Aorta (tissue), 5 donors: Measurements from ENCODE around the gene LRRC63. TPM values are rescaled to one million over a fixed set of nuclear protein-coding genes. Genes with fewer than 3 reads are reported as not detected.

ENCODE experiments used
- ATAC-seq: fragments of 200-7000 bp; cut with Tn5 transposase; one replicate; pipeline ENCODE4 v1.9.1; 2022; ENCODE audit warnings: moderate library complexity; ENCODE audit not compliant: low FRiP score
- DNase-seq, 2 donors: peaks; one replicate each; pipeline ENCODE4 v3.0.0-alpha.2; 2020
- H3K27ac ChIP-seq, 2 donors: one replicate each; pipeline ENCODE4 v1.5.1; 2013; ENCODE audit warnings: low read length in 2 of 2, mild to moderate bottlenecking in 2 of 2, moderate library complexity in 2 of 2, control low read depth in 1 of 2, inconsistent platforms in 1 of 2, low read depth in 1 of 2
- H3K27me3 ChIP-seq, 2 donors: one replicate each; pipeline ENCODE4 v1.6.1; 2013; ENCODE audit warnings: control low read depth in 1 of 2, low read length in 1 of 2, mild to moderate bottlenecking in 1 of 2, moderate library complexity in 1 of 2; ENCODE audit not compliant: insufficient read depth in 2 of 2, control insufficient read depth in 1 of 2
- H3K36me3 ChIP-seq, 2 donors: one replicate each; pipeline ENCODE4 v1.6.1; 2013; ENCODE audit warnings: control low read depth in 1 of 2, low read length in 1 of 2, mild to moderate bottlenecking in 1 of 2; ENCODE audit not compliant: insufficient read depth in 2 of 2, control insufficient read depth in 1 of 2
- H3K4me1 ChIP-seq, 2 donors: one replicate each; pipeline ENCODE4 v1.6.1; 2013; ENCODE audit warnings: low read length in 2 of 2, control low read depth in 1 of 2, mild to moderate bottlenecking in 1 of 2, moderate library complexity in 1 of 2; ENCODE audit not compliant: insufficient read depth in 2 of 2, control insufficient read depth in 1 of 2
- H3K4me3 ChIP-seq, 2 donors: one replicate each; pipeline ENCODE4 v1.5.1; 2013; ENCODE audit warnings: low read length in 2 of 2, control low read depth in 1 of 2, mild to moderate bottlenecking in 1 of 2
- H3K9me3 ChIP-seq: one replicate; pipeline ENCODE4 v1.6.1; 2013; ENCODE audit warnings: mild to moderate bottlenecking, low read length; ENCODE audit not compliant: control insufficient read depth
- WGBS, 2 donors: extraction: QIAGEN DNeasy Blood & Tissue Kit; methylation state at CpG; one replicate each; pipeline ENCODE4 v1.1.7; 2013; 5-methylcytosine and 5-hydroxymethylcytosine counted together
- intact Hi-C, 2 donors: fragments of 100-400 bp; cut with DNase I; formaldehyde crosslinking; loops; one replicate each; pipeline versions ENCODE4 v1.14.2 to v1.15.0; 2022
- polyA plus RNA-seq, 2 donors: library from polyadenylated mRNA; stranded (reverse); fragments of 200-250 nt; gene quantifications; one replicate each; pipeline ENCODE4 v1.2.3, GENCODE V29; 2013
- total RNA-seq, 2 donors: library from RNA; stranded (reverse); fragmentation: NEBNext Ultra II Directional; extraction: Animal tissue kit (Norgen Biotek cat#: 25700); gene quantifications; one replicate each; pipeline ENCODE4 v1.2.1, GENCODE V29; 2021
- donor health status: healthy with polysubstance abuse.
- donor health status: Bipolar disorder and iron deficiency.
- donor health status: DM: no; HTN: no; CAD: no.
- donor health status: DM: no; HTN: no; CAD: no.
- donor health status: DM: yes; HTN: yes; CAD: no.

LRRC63 gene
- total and polyA plus RNA-seq, 4 donors: 0.15 to 0.99 TPM; not detected in 2

- Histone ChIP-seq H3K27me3 (peaks cover 0 to 2% of the 10 kb centered on the region in 2 donors), H3K27ac (no peak overlapping the region), H3K4me3 (no peak overlapping the region), H3K9me3 (peaks cover 4% of the 10 kb centered on the region), H3K36me3 (no peaks in the 10 kb centered on the region), H3K4me1 (no peaks in the 10 kb centered on the region)
- ATAC-seq (no peak), DNase-seq (no peak)
- WGBS, 2 donors: 65 to 72% methylated on average over 3 of the region's 3 CpGs
- intact Hi-C loops: no loop called here
Measured at GRCh38 chr13:46304546-46304945, 92.8 kb downstream of the LRRC63 start.

- Histone ChIP-seq H3K36me3 (no peaks in the 10 kb centered on the region), H3K4me3 (no peak overlapping the region), H3K27me3 (peaks cover 0 to 2% of the 10 kb centered on the region in 2 donors), H3K27ac (no peak overlapping the region), H3K4me1 (no peaks in the 10 kb centered on the region), H3K9me3 (peaks cover 1% of the 10 kb centered on the region)
- WGBS, 2 donors: 77 to 86% methylated on average over 1 of the region's 1 CpG
- DNase-seq (no peak), ATAC-seq (no peak)
- intact Hi-C loops: no loop called here
Measured at GRCh38 chr13:46307554-46307953, 95.8 kb downstream of the LRRC63 start.

GRCh38 chr13:46310066-46310465 is 98.3 kb downstream of the LRRC63 start:
- no peaks in the 10 kb centered on the region for H3K4me1 ChIP-seq
- no peak for DNase-seq
- intact Hi-C loops: no loop called here
- WGBS, 2 donors: 78 to 86% methylated on average over 1 of the region's 1 CpG
- H3K27me3 ChIP-seq: peaks cover 0 to 2% of the 10 kb centered on the region in 2 donors
- ATAC-seq: no peak
- no peak overlapping the region for H3K27ac ChIP-seq
- no peak overlapping the region for H3K4me3 ChIP-seq
- H3K36me3 ChIP-seq: no peaks in the 10 kb centered on the region
- peaks cover 1% of the 10 kb centered on the region for H3K9me3 ChIP-seq

GRCh38 chr13:46311217-46311616 is 99.5 kb downstream of the LRRC63 start:
- 82 to 87% methylated on average over 2 of the region's 2 CpGs for WGBS, 2 donors

GRCh38 chr13:46313024-46313423 is 101.3 kb downstream of the LRRC63 start:
- peaks cover 1% of the 10 kb centered on the region for H3K9me3 ChIP-seq
- DNase-seq: no peak
- WGBS, 2 donors: 75 to 79% methylated on average over 1 of the region's 1 CpG
- no peak overlapping the region for H3K4me3 ChIP-seq
- H3K36me3 ChIP-seq: no peaks in the 10 kb centered on the region
- intact Hi-C loops: no loop called here
- ATAC-seq: no peak
- no peaks in the 10 kb centered on the region for H3K4me1 ChIP-seq
- no peaks in the 10 kb centered on the region for H3K27me3 ChIP-seq
- H3K27ac ChIP-seq: no peak overlapping the region

More at GRCh38 chr13:46311217-46311616, 99.5 kb downstream of the LRRC63 start:
- DNase-seq (no peak), ATAC-seq (no peak)
- Histone ChIP-seq H3K9me3 (peaks cover 1% of the 10 kb centered on the region), H3K27me3 (peaks cover 0 to 2% of the 10 kb centered on the region in 2 donors), H3K36me3 (no peaks in the 10 kb centered on the region), H3K27ac (no peak overlapping the region), H3K4me3 (no peak overlapping the region), H3K4me1 (no peaks in the 10 kb centered on the region)
- intact Hi-C loops: no loop called here

GRCh38 chr13:46313432-46314257 is 101.9 kb downstream of the LRRC63 start:
- Histone ChIP-seq H3K27me3 (no peaks in the 10 kb centered on the region), H3K9me3 (peaks cover 1% of the 10 kb centered on the region), H3K4me3 (no peak overlapping the region), H3K36me3 (no peaks in the 10 kb centered on the region), H3K4me1 (no peaks in the 10 kb centered on the region), H3K27ac (no peak overlapping the region)
- intact Hi-C loops: no loop called here
- ATAC-seq (no peak), DNase-seq (no peak)
- 88 to 90% methylated on average over 6 of the region's 6 CpGs for WGBS, 2 donors

- Histone ChIP-seq H3K4me3 (no peak overlapping the region), H3K36me3 (no peaks in the 10 kb centered on the region), H3K27me3 (no peaks in the 10 kb centered on the region), H3K4me1 (no peaks in the 10 kb centered on the region), H3K27ac (no peak overlapping the region), H3K9me3 (peaks cover 1% of the 10 kb centered on the region)
- intact Hi-C loops: no loop called here
- ATAC-seq (no peak), DNase-seq (no peak)
- WGBS, 2 donors: 100% methylated on average over 1 of the region's 1 CpG
Measured at GRCh38 chr13:46314587-46314986, 102.9 kb downstream of the LRRC63 start.

- no peak for ATAC-seq
- H3K4me1 ChIP-seq: no peaks in the 10 kb centered on the region
Measured at GRCh38 chr13:46315036-46315435, 103.3 kb downstream of the LRRC63 start.

GRCh38 chr13:46315491-46316075 is 103.9 kb downstream of the LRRC63 start:
- DNase-seq (no peak), ATAC-seq (no peak)
- H3K36me3 ChIP-seq: no peaks in the 10 kb centered on the region
- peaks cover 1% of the 10 kb centered on the region for H3K9me3 ChIP-seq
- H3K4me3 ChIP-seq: no peak overlapping the region
- no peaks in the 10 kb centered on the region for H3K27me3 ChIP-seq
- no peaks in the 10 kb centered on the region for H3K4me1 ChIP-seq
- intact Hi-C loops: no loop called here
- H3K27ac ChIP-seq: no peak overlapping the region
- WGBS, 2 donors: 84 to 87% methylated on average over 6 of the region's 6 CpGs

More at GRCh38 chr13:46315036-46315435, 103.3 kb downstream of the LRRC63 start:
- no peak overlapping the region for H3K27ac ChIP-seq
- H3K36me3 ChIP-seq: no peaks in the 10 kb centered on the region
- no peak overlapping the region for H3K4me3 ChIP-seq
- intact Hi-C loops: no loop called here
- peaks cover 1% of the 10 kb centered on the region for H3K9me3 ChIP-seq
- DNase-seq: no peak
- no peaks in the 10 kb centered on the region for H3K27me3 ChIP-seq
